AG09319 (cell line): Measurements from ENCODE around the gene DCTD.

Experiments
- DNase-seq: peaks from one replicate; pipeline ENCODE4 v3.0.0-alpha.2; 2010; ENCODE audit warnings: low read depth; ENCODE audit errors: extremely low read depth
- CTCF ChIP-seq: IDR thresholded peaks from 2 replicates; pipeline ENCODE4 v1.5.1; 2011; ENCODE audit warnings: low read depth, mild to moderate bottlenecking, inconsistent platforms, low read length, moderate library complexity

Gene DCTD

DNA sequence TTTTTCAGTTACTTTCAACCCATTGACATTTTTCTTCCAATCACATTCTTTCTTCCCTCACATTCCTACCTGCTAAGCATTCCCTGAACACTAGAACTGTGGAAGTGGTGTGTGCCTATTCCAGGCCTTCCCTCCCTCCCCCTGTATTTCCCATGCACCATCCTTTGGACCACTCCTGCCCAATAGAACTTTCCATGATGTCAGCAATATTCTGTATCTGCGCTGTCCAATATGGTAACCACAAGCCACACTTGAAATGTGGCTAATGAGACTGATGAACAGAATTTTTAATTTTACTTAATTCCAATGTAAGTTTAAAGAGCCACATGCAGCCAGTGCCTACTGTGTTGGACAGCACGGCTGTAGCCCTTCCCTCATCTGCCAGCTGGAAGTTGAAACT lies 57.5 kb downstream of the DCTD start:
- TF ChIP-seq CTCF, result no peak
- DNase-seq, result no peak

- no peak for DNase-seq
- TF ChIP-seq CTCF, result no peak
These were observed 58.5 kb downstream of the DCTD start for GRCh38 chr4:182858711-182859110.

DNA sequence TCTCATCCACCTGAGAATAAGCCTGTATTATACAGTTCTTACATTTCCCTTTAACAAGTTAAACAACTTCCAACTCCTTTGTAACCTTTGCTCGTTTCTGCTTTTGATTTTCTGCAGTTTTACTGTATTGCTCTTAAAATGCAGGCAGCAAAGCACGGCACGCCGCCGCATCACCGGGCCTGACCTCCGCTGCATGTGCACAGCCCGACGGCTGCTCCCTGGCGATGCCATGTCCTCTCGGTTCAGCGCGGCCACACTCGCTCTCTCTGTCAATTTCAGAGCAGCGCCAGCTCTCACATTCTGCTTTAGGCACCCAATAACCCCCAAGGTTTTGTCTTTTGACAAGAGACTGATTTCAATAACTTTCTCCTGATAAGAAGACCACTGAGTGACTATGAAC lies 60.3 kb downstream of the DCTD start:
- no peak for TF ChIP-seq CTCF
- no peak for DNase-seq

GRCh38 chr4:182855877-182856276 lies 61.3 kb downstream of the DCTD start:
- no peak for TF ChIP-seq CTCF

GRCh38 chr4:182855312-182855711 lies 61.9 kb downstream of the DCTD start:
- no peak for DNase-seq
- no peak for TF ChIP-seq CTCF

More at GRCh38 chr4:182855877-182856276, 61.3 kb downstream of the DCTD start:
- no peak for DNase-seq

DNA sequence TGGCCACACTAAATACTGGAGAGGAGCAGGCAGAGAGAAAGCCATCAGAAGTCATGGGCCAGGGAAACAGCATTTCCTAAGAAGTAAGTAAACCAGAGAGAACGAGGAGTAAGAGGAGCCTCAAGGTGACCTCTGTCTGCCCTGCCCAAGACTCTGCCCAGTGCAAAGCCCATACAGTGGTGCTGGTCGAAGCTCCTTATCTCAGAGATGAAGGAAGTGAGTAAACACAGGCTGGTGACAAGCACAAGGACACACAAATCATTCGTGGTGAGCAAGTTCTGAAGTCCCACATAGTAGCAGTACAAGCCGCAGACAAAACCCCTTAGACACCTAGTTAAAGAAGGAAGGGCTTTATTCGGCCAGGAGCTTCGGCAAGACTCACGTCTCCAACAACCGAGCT lies 62.7 kb downstream of the DCTD start:
- DNase-seq, result no peak
- no peak for TF ChIP-seq CTCF

- no peak for DNase-seq
- no peak for TF ChIP-seq CTCF
These were observed 63.4 kb downstream of the DCTD start for GRCh38 chr4:182853731-182854330.
